Suprapubic skin (tissue), 4 donors: ENCODE results near the gene PSMA7. TPM values are rescaled to one million over a fixed set of nuclear protein-coding genes. Genes with fewer than 3 reads are reported as not detected.

ENCODE experiments used
- DNase-seq, 2 donors: peaks; one replicate each; pipeline ENCODE4 v3.0.0-alpha.2; 2019; ENCODE audit warnings: low spot score in 2 of 2
- H3K27ac ChIP-seq: fragments of 200-600 bp; sonication (generic); one replicate; pipeline ENCODE4 v1.5.1; 2019
- H3K27me3 ChIP-seq: fragments of 200-600 bp; sonication (generic); one replicate; pipeline ENCODE4 v1.5.1; 2019
- H3K36me3 ChIP-seq: fragments of 200-600 bp; sonication (generic); one replicate; pipeline ENCODE4 v1.5.1; 2019
- H3K4me1 ChIP-seq: fragments of 200-600 bp; sonication (generic); one replicate; pipeline ENCODE4 v1.5.1; 2019
- H3K4me3 ChIP-seq: fragments of 200-600 bp; sonication (generic); one replicate; pipeline ENCODE4 v1.5.1; 2019; ENCODE audit warnings: mild to moderate bottlenecking
- H3K9me3 ChIP-seq: fragments of 200-600 bp; sonication (generic); one replicate; pipeline ENCODE4 v1.5.1; 2019
- CTCF ChIP-seq, 2 donors: fragments of 200-600 bp in 1 of 2; fragments of 450-650 bp in 1 of 2; sonication (generic) in 1 of 2; IDR thresholded peaks; one replicate each; pipeline ENCODE4 v1.5.1; 2016 to 2019; ENCODE audit warnings: antibody characterized with exemption in 2 of 2, mild to moderate bottlenecking in 1 of 2, moderate library complexity in 1 of 2
- EP300 ChIP-seq: sonication (generic); formaldehyde crosslinking; IDR thresholded peaks from one replicate; pipeline ENCODE4 v1.6.1; 2017; ENCODE audit warnings: antibody characterized with exemption
- POLR2A ChIP-seq, 2 donors: fragments of 450-650 bp; IDR thresholded peaks; one replicate each; pipeline ENCODE4 v1.6.1; 2017; ENCODE audit warnings: antibody characterized with exemption in 2 of 2, mild to moderate bottlenecking in 2 of 2, moderate library complexity in 2 of 2
- POLR2AphosphoS5 ChIP-seq, 3 donors: sonication (generic); formaldehyde crosslinking; IDR thresholded peaks; one replicate each; pipeline ENCODE4 v1.6.1; 2017; ENCODE audit warnings: antibody characterized with exemption in 3 of 3
- WGBS: methylation state at CpG from one replicate; pipeline ENCODE4 v1.1.5; 2018; 5-methylcytosine and 5-hydroxymethylcytosine counted together
- total RNA-seq, 4 donors: library from RNA; depleted of rRNA; stranded (reverse); fragments of >200 nt; gene quantifications; one replicate each; pipeline ENCODE4 v1.1.0, GENCODE V29; 2016

PSMA7 gene
- total RNA-seq, 4 donors from 2014 or later: 163 to 226 (median 208) TPM

- WGBS: 68% methylated on average over 17 of the region's 29 CpGs
- Histone ChIP-seq H3K27ac (peak overlapping the region; percentile 32), H3K4me1 (peaks cover 31% of the 10 kb centered on the region), H3K27me3 (no peaks in the 10 kb centered on the region), H3K4me3 (no peak overlapping the region), H3K36me3 (peaks cover 96% of the 10 kb centered on the region), H3K9me3 (no peaks in the 10 kb centered on the region)
- TF ChIP-seq POLR2AphosphoS5 (IDR thresholded peaks at IDR 0.05) (no peak), CTCF (IDR thresholded peaks at IDR 0.05) (no peak), EP300 (no peak), POLR2A (IDR thresholded peaks at IDR 0.05) (no peak)
- DNase-seq: no peak
Measured at GRCh38 chr20:62133051-62133845, 9.9 kb downstream of the PSMA7 start.

GRCh38 chr20:62132421-62132820, 10.8 kb downstream of the PSMA7 start:
- DNase-seq: no peak
- Histone ChIP-seq H3K27me3 (no peaks in the 10 kb centered on the region), H3K4me3 (no peak overlapping the region), H3K4me1 (peaks cover 31% of the 10 kb centered on the region), H3K27ac (peak overlapping the region; percentile 32), H3K9me3 (no peaks in the 10 kb centered on the region), H3K36me3 (peaks cover 96% of the 10 kb centered on the region)
- WGBS: 52% methylated on average over 7 of the region's 7 CpGs
- TF ChIP-seq POLR2A (IDR thresholded peaks at IDR 0.05): no peak

GRCh38 chr20:62131560-62132320, 11.5 kb downstream of the PSMA7 start:
- no peak for DNase-seq
- Histone ChIP-seq H3K4me1 (peaks cover 31% of the 10 kb centered on the region), H3K27ac (no peak overlapping the region), H3K4me3 (no peak overlapping the region), H3K36me3 (peaks cover 97% of the 10 kb centered on the region), H3K27me3 (no peaks in the 10 kb centered on the region), H3K9me3 (no peaks in the 10 kb centered on the region)
- TF ChIP-seq CTCF (IDR thresholded peaks at IDR 0.05) (no peak), POLR2AphosphoS5 (IDR thresholded peaks at IDR 0.05) (no peak), EP300 (no peak), POLR2A (IDR thresholded peaks at IDR 0.05) (no peak)
- 91% methylated on average over 22 of the region's 25 CpGs for WGBS

GRCh38 chr20:62129731-62130531, 13.3 kb downstream of the PSMA7 start:
- TF ChIP-seq EP300: no peak
- TF ChIP-seq POLR2AphosphoS5 (IDR thresholded peaks at IDR 0.05): no peak
- H3K4me1 ChIP-seq: peaks cover 28% of the 10 kb centered on the region
- H3K4me3 ChIP-seq: no peak overlapping the region
- 86% methylated on average over 17 of the region's 20 CpGs for WGBS
- no peak overlapping the region for H3K27ac ChIP-seq
- no peak for DNase-seq
- H3K27me3 ChIP-seq: no peaks in the 10 kb centered on the region
- no peaks in the 10 kb centered on the region for H3K9me3 ChIP-seq
- H3K36me3 ChIP-seq: peaks cover 98% of the 10 kb centered on the region

- DNase-seq: no peak
- H3K27ac ChIP-seq: no peak overlapping the region
- H3K36me3 ChIP-seq: peaks cover 87% of the 10 kb centered on the region
- TF ChIP-seq POLR2AphosphoS5 (IDR thresholded peaks at IDR 0.05) (no peak), CTCF (IDR thresholded peaks at IDR 0.05) (no peak), EP300 (no peak), POLR2A (IDR thresholded peaks at IDR 0.05) (no peak)
- H3K4me1 ChIP-seq: peaks cover 30% of the 10 kb centered on the region
- no peak overlapping the region for H3K4me3 ChIP-seq
- no peaks in the 10 kb centered on the region for H3K9me3 ChIP-seq
- WGBS: 77% methylated on average over 6 of the region's 6 CpGs
- H3K27me3 ChIP-seq: no peaks in the 10 kb centered on the region
Measured at GRCh38 chr20:62128502-62128901, 14.7 kb downstream of the PSMA7 start.
